SJSA1 (cell line): ENCODE measurements around the gene CCZ1B. TPM values are rescaled to one million over a fixed set of nuclear protein-coding genes. Genes with fewer than 3 reads are reported as not detected.

ENCODE experiments used
- total RNA-seq: library from RNA; depleted of rRNA; stranded (reverse); fragments of >200 nt; shearing (Covaris generic); gene quantifications from 2 replicates; pipeline ENCODE4 v1.2.3, GENCODE V29; 2014; rRNA removed

CCZ1B gene
- total RNA-seq, 1 experiment from 2014 or later: 34.1 TPM

Other genes with a start within 250 kb of the CCZ1B start
- 37.0 and 45.3 TPM in 2 replicates for gene ZDHHC4, start 248.8 kb downstream of the CCZ1B start, total RNA-seq
- gene INTS15, start 236.3 kb downstream of the CCZ1B start, total RNA-seq: 15.6 and 21.1 TPM in 2 replicates
- 0.08 TPM in 1 of 2 replicates, not detected in the other for gene ZNF853, start 210.7 kb downstream of the CCZ1B start, total RNA-seq
- 11.6 and 13.8 TPM in 2 replicates for gene ZNF316, start 189.0 kb downstream of the CCZ1B start, total RNA-seq
- 17.4 and 18.9 TPM in 2 replicates for gene ZNF12, start 119.3 kb downstream of the CCZ1B start, total RNA-seq
- gene RSPH10B2, start 72.2 kb downstream of the CCZ1B start, total RNA-seq: not detected in 2 replicates